ENCODE data around the gene QDPR. TPM values are rescaled to one million over a fixed set of nuclear protein-coding genes. Genes with fewer than 3 reads are reported as not detected.

QDPR gene
- total RNA-seq, 1 donor from 2014 or later, result 53.6 TPM

DNA sequence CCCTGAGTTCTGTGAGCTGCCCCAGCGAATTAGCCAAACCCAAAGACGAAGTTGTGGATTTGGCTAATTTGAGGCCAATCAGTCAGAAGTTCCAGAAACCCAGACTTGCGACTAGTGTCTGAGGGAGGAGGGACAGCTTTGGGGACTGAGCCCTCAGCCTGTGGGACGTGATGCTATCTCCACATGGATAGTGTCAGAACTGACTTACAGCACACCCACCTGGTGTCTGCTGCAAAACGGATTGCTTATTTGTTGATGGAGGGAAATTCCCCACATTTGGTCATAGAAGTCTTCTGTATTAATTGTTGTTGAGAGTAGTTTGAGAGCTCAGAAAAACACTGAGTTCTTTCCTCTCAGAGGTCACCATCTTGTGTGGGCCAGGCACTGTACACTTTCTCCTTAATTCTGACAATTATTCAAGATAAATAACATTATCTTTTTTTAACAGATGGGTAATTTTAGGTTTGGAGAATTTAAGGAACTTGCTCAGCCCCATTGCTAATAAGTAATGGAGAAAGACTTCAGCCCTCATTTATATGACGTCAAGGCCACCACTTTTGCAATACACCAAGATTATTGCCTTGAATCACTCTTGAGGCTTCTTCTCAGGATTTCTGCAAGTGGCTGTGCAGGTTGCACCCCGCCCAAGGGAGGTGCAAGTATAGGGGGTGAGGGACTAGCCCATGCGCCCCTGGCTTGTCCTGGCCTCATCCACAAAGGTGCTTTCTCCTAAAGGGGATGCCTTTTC, 19.8 kb upstream of the QDPR start:
- no peaks in the 10 kb centered on the region for H3K79me2 ChIP-seq (ENCODE audit: insufficient read depth, low read length)
- no peaks in the 10 kb centered on the region for H4K20me1 ChIP-seq (ENCODE audit: insufficient read depth, low read length)
- no peak for TF ChIP-seq CTCF (IDR thresholded peaks at IDR 0.05; ENCODE audit: insufficient read depth, low read depth, low read length)
- TF ChIP-seq EZH2 (IDR thresholded peaks at IDR 0.05; ENCODE audit: insufficient read depth, low read length), result no peak
- no peaks in the 10 kb centered on the region for H3K9me3 ChIP-seq (ENCODE audit: insufficient read depth, low read depth, low read length)
- Mint-ChIP-seq H3K4me3 (ENCODE audit: unreplicated experiment) (no peak overlapping the region), H3K36me3 (ENCODE audit: low read depth, unreplicated experiment) (no peaks in the 10 kb centered on the region), H3K27me3 (ENCODE audit: low read depth, unreplicated experiment) (no peaks in the 10 kb centered on the region), H3K4me1 (ENCODE audit: low read depth, unreplicated experiment) (peaks cover 7% of the 10 kb centered on the region), H3K9me3 (ENCODE audit: unreplicated experiment) (no peaks in the 10 kb centered on the region), H3K27ac (ENCODE audit: unreplicated experiment) (no peak overlapping the region)
- no peak for FAIRE-seq
- no peak overlapping the region for H3K27ac ChIP-seq (ENCODE audit: low read depth, low read length)
- H3K36me3 ChIP-seq (ENCODE audit: insufficient read depth, low read length), result no peaks in the 10 kb centered on the region
- H3K4me3 ChIP-seq (ENCODE audit: insufficient read depth, low read depth, low read length), result no peak overlapping the region
- no peak overlapping the region for H3K9ac ChIP-seq (ENCODE audit: low read length)
- H2AFZ ChIP-seq (ENCODE audit: low read depth, low read length), result no peak overlapping the region
- DNase-seq (ENCODE audit: low read depth), result no peak
- no peaks in the 10 kb centered on the region for H3K4me1 ChIP-seq (ENCODE audit: insufficient read depth, low read length)
- H3K4me2 ChIP-seq (ENCODE audit: low read length), result no peak overlapping the region
- H3K27me3 ChIP-seq (ENCODE audit: insufficient read depth, low read length), result peaks cover 8% of the 10 kb centered on the region

- no peaks in the 10 kb centered on the region for H3K27me3 Mint-ChIP-seq (ENCODE audit: low read depth, unreplicated experiment)
- Histone ChIP-seq H3K4me3 (ENCODE audit: insufficient read depth, low read depth, low read length) (no peak overlapping the region), H4K20me1 (ENCODE audit: insufficient read depth, low read length) (no peaks in the 10 kb centered on the region), H3K4me1 (ENCODE audit: insufficient read depth, low read length) (no peaks in the 10 kb centered on the region), H3K4me2 (ENCODE audit: low read length) (no peak overlapping the region), H2AFZ (ENCODE audit: low read depth, low read length) (no peak overlapping the region), H3K9ac (ENCODE audit: low read length) (no peak overlapping the region), H3K79me2 (ENCODE audit: insufficient read depth, low read length) (no peaks in the 10 kb centered on the region), H3K27ac (ENCODE audit: low read depth, low read length) (no peak overlapping the region), H3K36me3 (ENCODE audit: insufficient read depth, low read length) (no peaks in the 10 kb centered on the region), H3K27me3 (ENCODE audit: insufficient read depth, low read length) (peaks cover 11% of the 10 kb centered on the region), H3K9me3 (ENCODE audit: insufficient read depth, low read depth, low read length) (no peaks in the 10 kb centered on the region)
- H3K9me3 Mint-ChIP-seq (ENCODE audit: unreplicated experiment), result no peaks in the 10 kb centered on the region
- H3K27ac Mint-ChIP-seq (ENCODE audit: unreplicated experiment), result no peak overlapping the region
- no peak for FAIRE-seq
- TF ChIP-seq CTCF (IDR thresholded peaks at IDR 0.05; ENCODE audit: insufficient read depth, low read depth, low read length) (no peak), EZH2 (IDR thresholded peaks at IDR 0.05; ENCODE audit: insufficient read depth, low read length) (no peak)
- H3K4me3 Mint-ChIP-seq (ENCODE audit: unreplicated experiment), result no peak overlapping the region
- H3K4me1 Mint-ChIP-seq (ENCODE audit: low read depth, unreplicated experiment), result peaks cover 7% of the 10 kb centered on the region
- H3K36me3 Mint-ChIP-seq (ENCODE audit: low read depth, unreplicated experiment), result no peaks in the 10 kb centered on the region
- no peak for DNase-seq (ENCODE audit: low read depth)
Observed at GRCh38 chr4:17528551-17529165, 16.8 kb upstream of the QDPR start.

All from astrocyte (in vitro differentiated cells and primary cell).